ENCODE data around the gene SYCN.

Gene SYCN

DNA sequence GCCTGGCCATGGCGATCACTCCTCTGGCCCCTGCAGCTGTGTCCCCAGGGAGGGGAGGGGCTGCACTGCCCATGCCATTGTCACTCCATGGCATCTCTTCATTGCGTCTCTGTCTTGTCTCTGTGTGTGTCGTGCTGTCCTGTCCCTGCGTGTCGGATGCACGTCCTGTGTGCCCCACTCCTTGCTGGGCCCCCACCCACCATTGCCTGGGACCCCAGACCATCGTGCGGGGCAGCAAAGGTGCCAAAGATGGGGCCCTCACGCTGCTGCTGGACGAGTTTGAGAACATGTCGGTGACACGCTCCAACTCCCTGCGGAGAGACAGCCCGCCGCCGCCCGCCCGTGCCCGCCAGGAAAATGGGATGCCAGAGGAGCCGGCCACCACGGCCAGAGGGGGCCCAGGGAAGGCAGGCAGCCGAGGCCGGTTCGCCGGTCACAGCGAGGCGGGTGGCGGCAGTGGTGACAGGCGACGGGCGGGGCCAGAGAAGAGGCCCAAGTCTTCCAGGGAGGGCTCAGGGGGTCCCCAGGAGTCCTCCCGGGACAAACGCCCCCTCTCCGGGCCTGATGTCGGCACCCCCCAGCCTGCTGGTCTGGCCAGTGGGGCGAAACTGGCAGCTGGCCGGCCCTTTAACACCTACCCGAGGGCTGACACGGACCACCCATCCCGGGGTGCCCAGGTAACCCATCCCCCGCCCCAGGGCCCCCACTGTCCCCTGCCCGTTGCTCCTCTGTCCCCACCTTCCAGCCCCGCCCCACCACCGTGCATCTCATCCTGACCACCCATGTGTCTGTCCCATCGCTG, 31.2 kb downstream of the SYCN start:
- DNase-seq (ENCODE audit: low read depth in 4 of 4, low spot score in 1 of 4), result no peak

DNA sequence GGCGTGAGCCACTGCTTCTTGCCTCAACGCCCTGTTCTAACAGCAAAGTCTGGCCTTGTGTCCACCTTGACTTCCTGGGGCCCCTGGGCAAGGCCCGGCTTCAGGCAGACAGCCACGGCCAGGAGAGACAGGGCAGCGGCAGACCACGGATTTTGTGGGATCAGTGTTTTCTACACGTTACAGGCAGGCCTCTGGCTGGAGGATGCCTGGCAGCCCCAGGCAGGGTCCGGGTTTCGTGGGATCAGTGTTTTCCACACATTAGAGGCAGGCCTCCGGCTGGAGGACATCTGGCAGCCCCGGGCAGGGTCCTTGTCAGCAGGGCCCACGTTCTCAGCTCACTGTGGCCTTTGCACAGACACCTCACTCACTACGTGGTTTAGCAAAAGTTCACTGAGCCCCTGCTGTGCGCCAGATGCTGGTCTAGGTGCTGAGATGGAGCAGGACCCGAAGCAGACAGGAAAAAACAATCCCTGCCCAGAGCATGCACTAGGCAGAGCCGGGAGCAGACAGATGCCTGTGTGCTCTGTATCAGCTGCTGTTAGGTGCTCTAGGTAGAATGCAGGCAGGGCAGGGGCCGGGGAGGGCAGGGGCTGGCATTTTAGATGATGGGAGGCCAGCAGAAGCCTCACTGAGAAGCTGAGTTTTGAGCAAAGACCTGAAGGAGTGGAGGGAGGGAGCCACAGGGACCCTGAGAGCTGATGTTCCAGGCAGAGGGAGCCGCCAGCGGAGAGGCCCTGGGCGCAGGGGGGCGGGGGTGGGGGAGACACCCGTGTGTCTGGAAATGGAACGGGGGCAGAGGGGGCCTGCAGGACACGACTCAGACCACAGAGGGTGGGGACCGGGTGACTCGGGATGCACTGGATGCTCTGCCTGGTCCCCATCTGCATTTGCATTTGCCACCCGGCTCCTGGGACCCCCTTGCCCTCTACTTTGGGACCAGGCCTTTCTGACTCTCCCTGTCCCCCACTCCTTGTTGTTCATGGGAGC, 32.3 kb downstream of the SYCN start:
- DNase-seq (ENCODE audit: low read depth in 4 of 4, low spot score in 1 of 4), result no peak

DNA sequence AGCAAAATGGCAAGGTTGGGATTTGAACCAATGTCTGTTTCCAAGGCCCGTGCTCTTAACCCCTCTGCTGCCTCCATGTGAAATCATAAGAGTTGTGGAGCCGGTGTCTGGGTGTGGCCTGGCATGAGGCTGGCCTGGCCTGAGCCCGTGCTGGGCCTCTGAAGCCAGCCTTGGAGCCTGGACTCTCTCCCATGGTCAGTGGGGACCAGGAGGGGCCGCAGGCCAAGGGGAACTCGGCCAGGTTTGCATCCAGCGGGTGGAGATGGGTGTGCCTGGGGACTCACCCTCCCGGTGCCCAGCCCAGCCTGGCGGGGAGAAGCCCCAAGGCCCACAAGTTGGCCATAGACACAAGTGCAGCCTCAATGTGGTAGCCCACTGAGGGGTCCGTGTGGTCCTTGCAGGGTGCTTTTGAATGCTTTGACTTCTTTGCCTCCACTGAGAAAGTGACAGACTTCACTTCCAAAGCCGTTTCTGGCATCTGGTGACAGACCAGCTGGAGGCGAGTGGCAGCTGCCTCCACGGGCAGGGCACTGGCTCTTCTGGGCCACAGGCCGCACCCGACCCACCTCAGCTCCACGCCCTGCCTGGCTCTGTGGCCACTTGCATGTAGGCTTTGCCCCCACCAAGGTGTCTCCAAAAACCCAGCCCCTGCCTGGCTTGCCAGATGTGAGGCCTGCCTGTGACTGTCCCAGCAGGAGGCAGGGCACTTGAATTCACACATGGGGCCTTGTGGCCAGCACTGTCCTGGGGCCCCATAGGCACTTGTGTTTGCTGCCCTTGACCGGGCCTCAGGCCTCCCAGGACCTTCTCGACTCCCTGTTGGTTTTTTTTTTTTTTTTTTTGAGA, 33.5 kb downstream of the SYCN start:
- no peak for DNase-seq (ENCODE audit: low read depth in 4 of 4, low spot score in 1 of 4)

DNA sequence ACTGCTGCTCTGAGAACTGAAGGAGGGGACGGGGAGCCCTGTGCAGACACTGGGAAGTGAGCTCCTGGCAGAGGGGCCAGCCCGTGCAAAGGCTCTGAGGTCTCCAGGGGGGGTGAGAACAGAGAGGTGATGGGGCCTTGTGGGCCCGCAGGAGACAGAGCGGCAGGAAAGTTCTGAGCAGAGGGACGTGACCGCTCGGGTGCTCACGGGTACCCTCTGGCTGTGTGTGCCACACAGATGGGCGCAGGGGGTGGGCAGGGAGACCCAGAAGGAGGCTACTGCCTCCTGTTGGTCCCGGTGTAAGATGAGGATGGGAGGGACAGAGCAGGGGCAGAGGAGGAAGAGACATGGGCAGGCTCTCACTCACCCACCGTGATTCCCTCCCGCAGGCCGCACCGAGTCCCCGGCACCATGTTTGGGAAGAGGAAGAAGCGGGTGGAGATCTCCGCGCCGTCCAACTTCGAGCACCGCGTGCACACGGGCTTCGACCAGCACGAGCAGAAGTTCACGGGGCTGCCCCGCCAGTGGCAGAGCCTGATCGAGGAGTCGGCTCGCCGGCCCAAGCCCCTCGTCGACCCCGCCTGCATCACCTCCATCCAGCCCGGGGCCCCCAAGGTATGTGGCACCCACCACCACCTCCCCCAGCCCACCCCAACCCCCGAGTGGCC, 34.8 kb downstream of the SYCN start:
- no peak for DNase-seq (ENCODE audit: low read depth in 4 of 4, low spot score in 1 of 4)

DNA sequence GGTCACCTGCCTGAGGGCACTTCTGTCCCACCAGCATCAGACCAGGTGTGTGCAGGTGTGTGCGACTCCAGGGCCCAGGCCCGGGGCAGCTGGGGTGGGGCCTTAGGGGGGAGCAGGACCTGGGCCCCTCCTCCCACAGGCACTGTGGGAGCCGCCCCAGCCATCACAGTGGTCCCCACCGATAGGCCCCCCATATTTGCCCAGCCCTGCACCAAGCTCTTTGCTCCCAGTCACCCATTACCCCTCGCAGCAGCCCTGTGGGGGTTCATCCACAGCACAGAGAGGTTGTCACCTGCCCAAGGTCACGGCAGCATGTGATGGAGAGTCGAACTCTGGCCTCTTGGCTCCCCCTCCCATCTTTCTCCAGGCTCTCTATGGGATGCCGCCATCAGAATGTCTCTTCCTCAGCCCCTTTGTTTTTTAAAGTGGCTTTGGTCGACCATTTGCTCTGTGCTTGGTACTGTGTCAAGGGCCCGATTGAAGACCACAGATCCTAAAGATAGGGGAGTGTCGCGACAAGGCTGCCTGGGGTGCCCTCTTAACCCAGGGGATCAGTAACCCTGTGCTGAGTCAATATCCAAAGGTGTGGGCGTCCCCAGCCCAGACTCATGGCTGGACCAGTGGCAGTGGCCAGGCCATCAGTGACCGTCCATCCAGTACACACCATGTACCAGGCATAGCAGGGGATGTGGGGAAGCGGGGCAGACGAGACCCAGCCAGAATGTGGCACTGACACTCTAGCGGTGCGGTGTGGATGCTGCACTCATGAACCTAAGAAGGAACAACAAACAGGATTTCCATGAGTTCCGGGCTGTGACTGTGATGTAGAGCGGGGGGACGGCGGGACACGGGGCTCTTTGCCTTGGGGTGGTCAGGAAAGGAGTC, 35.6 kb downstream of the SYCN start:
- DNase-seq (ENCODE audit: low read depth in 4 of 4, low spot score in 1 of 4), result no peak

DNA sequence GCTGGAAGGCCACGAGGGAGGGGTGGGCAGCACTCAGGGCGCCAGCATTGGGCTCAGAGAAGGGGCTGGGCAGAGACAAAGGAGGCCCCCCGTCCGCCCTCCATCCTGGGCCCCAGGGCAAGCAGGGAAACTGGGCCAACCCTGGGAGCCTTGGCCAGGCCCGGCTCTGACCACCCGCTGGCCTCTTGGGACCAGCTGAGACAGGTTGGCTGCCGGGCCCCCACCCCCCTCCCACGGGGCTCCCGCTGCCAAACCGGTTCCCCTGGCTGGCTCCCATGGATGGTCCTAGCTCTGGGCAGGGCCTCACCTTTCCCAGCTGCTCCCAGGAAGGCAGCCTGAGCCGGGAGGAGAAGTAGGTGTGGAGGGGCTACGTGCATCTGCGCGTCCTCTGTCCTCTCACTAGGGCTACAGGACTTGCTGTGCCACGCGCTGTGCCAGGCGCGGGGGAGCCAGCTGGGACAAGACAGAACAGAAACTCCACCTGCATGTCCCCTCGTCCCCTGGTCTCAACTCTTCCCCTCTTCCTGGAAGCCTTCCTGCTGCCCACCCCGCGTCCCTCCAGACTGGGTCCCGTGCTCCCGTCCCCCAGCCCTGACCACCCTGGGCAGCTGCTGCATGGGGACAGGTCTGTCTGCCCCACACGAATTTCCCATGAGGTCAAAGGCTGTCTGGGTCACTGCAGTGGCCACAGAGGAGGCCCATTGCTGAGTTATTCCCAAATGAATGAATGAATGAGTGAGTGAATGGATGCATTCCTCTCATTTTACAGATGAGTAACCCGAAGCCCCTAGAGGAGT, 36.4 kb downstream of the SYCN start:
- no peak for DNase-seq (ENCODE audit: low read depth in 4 of 4, low spot score in 1 of 4)

DNA sequence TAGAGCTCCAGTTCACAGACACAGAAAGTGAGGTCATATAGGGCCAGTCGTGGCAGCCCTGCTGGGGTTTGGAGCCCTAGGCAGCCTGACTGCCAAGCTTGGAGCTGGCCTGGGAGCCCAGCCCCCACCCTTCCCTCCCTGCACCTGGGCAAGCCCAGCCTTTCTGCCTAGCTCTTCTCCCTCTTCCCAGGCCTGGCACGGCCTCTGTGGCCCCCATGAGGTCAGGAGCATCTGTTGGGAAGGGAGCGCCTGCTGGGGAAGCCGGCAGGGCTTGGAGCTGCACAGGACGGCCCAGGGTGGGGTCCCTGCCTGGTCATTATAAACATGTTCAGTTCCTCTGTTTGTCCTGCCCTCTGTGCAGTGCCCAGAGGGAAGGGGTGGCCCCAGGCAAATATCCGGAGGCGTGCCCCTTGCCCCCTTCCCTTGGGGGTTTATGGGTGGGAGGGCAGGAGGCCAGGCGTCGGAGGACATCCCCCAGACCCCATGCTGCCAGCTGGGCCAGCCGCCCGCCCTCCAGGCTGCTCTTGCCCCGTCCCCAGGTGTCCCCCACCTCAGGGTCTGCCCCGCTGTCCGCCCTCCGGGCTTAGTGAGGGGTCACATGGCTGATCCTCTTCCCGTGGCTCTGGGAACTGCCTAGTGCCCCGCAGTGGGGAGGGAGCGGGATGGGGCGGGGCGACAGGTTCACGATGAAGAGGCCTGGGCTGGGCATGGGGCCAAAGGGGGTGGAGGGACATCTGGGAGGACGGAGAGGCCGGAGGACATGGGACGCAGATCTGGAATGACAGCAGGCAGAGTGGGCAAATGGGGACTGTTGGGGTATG, 37.3 kb downstream of the SYCN start:
- no peak for DNase-seq (ENCODE audit: low read depth in 4 of 4, low spot score in 1 of 4)

DNA sequence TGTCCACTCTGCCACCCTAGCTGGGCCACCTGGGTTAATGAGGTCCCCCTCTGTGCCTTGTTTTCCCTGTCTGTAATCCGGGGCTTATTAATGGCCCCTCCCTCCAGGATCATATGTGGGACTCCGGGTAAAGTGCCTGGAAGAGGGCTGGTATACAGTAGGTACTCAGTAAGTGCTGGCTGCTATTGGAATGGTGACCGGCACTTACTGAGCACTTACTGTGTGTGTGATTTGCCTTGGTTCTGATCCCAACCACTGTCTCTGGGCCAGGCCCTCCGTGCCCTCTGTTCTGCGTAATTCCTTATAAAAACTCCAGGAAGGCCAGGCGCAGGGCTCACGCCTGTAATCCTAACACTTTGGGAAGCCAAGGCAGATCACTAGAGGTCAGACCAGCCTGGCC, 38.2 kb downstream of the SYCN start:
- DNase-seq (ENCODE audit: low read depth in 4 of 4, low spot score in 1 of 4), result no peak

DNA sequence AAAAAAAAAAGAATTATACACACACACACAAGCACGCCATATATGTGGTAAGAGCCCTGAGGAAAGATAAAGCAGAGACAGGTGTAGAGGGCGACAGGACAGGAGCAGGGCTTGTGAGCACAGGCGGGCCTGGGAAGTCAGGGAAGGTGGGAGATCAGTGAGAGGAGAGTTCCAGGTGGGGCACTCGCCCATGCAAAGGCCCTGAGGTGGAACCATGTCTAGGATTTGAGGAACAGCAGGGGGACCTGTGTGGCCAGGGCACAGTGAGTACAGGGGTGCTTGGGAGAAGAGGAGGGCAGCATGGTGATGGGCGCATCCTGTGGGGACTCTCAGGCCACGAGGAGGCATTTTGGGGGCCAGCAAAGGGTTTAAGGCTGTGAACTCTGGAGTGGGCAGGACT, 39.8 kb downstream of the SYCN start:
- no peak for DNase-seq (ENCODE audit: low read depth in 4 of 4, low spot score in 1 of 4)

DNA sequence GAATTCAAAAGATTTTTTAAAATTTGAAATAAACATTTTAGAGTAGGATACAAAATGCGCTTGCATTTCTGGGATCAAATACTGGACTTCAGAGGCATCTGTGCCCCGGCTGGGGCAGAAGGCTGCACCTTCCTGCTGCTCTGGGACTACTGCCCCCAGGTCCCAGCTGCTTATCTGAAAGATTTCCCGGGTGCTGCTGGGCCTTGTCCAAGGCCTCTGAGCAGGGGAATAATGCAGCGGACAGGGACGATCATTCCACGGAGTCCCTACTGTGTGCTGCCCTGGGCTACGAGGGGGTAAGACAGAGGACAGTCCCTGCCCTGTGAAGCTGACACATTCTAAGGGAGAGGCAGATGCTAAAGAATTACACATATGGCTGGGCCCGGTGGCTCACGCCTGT, 40.4 kb downstream of the SYCN start:
- DNase-seq (ENCODE audit: low read depth in 4 of 4, low spot score in 1 of 4), result no peak

DNA sequence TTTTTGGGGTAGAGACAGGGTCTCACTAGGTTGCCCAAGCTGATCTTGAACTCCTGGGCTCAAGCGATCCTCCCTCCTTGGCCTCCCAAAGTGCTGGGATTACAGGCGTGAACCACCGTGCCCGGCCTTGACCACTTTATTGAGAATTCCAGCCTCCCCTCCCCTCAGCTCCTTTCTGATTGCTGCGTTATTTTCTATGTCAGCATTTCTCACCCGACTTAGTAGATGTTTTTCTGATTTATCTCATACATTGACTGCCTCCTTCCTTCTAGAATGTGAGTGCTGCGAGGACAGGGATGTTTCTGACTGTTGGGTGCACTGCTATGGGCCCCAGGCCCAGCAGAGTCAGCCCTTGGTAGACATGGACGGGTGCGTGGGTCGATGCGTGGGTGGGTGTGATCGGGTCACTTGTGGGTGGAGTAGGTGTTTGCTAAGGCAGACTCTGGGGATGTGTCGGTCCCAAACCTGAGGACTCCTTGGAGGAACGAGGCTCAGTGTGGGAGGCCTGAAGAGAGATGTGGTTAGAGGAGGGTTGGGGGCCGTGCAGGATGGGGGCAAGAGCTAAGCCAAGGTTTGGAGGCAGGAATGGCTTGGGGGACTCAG, 41.5 kb downstream of the SYCN start:
- DNase-seq (ENCODE audit: low read depth in 4 of 4, low spot score in 1 of 4), result no peak

DNA sequence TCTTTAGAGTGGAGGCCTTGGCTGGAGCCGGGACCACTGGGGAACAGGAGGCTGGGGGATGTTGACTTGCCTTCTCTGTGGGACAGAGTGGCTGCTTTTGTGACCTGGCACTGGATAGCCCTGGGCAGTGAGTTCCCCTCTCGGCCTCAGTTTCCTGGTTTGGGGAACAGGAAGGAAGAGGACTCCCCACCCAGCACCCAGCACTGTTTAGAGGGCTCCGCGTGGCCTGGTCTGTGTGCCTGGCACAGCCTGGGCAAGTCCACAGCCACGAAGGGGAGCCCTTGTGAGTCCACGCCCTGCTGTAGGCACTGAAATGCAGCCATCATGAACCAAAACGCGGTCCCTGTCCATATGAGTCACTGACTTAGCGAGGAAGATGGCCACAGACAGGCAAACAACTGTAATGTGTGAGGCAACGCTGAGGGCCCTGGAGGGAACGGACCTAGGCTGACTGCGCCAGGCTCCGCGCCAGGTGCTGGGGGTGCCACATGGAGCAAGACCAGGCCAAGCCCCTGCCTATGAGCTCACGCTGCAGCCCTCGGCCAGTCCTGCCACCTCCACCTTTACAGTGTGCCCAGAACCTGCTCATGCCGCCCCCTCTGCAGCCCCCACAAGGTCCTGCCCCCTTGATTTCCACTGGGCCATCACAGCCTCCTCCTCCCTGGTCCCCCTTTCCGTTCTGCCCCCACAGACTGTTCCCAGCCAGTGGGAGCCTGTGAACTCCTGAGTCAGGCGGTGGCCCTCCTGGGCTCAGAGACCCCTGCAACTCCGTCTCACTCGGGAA, 43.0 kb downstream of the SYCN start:
- DNase-seq (ENCODE audit: low read depth in 4 of 4, low spot score in 1 of 4), result no peak

DNA sequence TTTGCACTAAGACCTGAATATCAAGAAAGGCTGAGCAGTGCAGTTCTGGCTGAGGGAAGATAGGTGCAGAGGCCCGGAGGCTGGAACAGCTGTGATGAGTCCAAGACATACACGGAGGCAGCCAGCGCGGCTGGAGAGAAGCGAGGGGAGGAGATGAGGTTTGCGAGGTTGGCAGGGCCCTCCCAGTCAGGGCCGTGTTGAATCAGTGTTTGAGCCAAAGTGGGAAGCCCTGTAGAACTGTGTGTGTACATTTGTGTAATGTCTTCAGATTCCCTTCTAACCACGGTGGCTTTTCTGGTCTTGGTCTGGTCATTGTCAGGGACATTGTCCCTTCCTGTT, 43.6 kb downstream of the SYCN start:
- DNase-seq (ENCODE audit: low read depth in 4 of 4, low spot score in 1 of 4), result no peak

DNA sequence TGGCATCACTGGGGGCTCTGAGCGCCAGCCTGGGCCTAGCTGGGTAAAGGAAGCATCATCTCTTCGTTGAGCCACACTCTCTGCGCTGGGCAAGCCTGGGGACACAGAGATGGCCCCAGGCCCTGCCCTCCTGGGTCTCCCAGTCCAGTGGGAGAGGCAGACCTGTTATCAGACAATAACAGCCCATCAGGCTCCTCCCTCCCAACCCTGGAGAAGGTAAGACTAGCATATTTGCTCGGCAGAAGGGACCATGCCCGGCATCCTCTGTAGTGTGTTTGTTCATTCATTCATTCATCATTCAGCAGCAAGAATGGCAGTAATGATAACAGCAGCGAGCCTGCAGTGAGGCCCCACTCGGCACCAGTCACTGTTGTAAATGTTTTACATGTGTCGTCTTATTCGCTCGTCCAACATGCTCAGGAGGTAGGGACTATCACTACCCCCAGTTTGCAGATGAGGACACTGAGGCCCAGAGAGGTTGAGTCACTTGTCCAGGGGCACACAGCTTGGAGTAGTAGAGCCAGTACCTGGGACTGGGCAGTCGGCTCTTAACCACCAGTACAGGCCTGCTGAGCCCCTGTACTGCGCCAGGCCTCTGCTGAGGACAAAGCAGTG, 45.3 kb downstream of the SYCN start:
- no peak for DNase-seq (ENCODE audit: low read depth in 4 of 4, low spot score in 1 of 4)

DNA sequence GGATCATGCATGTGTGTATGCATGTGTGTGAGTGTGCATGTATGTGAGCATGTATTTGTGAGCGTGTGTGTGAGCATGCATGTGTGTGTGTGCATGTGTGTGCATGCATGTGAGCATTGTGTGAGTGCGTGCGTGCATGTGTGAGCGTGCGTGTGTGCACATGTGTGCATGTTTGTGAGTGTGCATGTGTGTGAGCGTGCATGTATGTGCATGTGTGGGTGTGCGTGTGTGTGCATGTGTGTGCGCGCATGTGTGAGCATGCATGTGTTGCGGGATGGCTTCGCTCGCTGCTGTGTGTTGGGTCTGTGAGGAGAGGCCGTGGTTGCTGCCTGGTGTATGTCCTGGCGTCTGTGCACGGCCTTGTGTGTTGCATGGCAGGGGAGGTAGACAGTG, 46.1 kb downstream of the SYCN start:
- DNase-seq (ENCODE audit: low read depth in 4 of 4, low spot score in 1 of 4), result no peak

DNA sequence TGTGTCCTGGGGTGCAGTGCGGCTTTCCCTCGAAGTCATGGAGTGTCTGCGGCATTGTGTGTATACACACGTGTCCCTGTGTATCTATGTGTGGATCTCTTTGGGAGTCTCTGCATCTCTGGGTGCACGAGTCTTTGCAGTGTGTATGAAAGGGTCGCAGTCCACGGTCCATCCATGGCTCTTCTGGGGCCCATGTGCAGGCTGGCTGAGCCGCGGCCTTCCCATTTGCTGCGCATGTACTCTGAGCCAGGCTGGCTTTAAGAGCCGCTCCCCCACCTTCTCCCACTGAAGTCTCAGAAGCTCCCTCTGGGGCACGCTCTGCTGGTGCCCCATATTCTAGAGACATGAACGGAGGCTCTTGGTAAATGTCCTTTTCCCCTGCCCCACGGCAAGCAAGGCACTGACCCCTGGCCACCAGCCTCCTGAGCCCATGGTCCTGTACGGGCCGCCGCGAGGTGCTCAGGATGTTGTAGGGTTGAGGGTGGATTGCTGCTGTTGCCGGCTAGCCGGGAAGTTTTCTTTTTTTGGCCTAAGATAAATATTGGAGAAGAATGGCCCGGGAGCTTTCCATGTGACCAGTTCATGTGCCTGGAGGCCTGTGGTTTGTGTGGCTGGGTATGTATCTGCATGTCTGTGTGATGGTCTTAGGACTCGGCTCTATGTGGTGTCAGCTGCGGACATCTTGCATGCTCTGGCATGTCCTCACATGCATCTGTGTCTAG, 46.6 kb downstream of the SYCN start:
- DNase-seq (ENCODE audit: low read depth in 4 of 4, low spot score in 1 of 4), result no peak

All from stimulated activated CD4-positive, alpha-beta T cell treated with anti-CD3 and anti-CD28 coated beads, Interleukin-1b, Interleukin-23, amount 100 ng/mL, for 24 hours (primary cell).